Nephron progenitor cell (in vitro differentiated cells): ENCODE measurements around the gene NET1.
A peak's percentile ranks its signal among the peaks of the same experiment; 100 is the strongest.

ENCODE experiments used
- DNase-seq: peaks from one replicate; pipeline ENCODE4 v3.0.0; 2021
- H3K27ac Mint-ChIP-seq: 2 replicates; pipeline ENCODE4 v1.8.0; 2021; ENCODE audit warnings: mild to moderate bottlenecking, moderate library complexity, mixed read lengths
- H3K27me3 Mint-ChIP-seq: 2 replicates; pipeline ENCODE4 v1.8.0; 2021; ENCODE audit warnings: mild to moderate bottlenecking, low read depth, mixed read lengths; ENCODE audit not compliant: poor library complexity
- H3K36me3 Mint-ChIP-seq: 2 replicates; pipeline ENCODE4 v1.8.0; 2021; ENCODE audit warnings: low read depth, mixed read lengths
- H3K4me1 Mint-ChIP-seq: 2 replicates; pipeline ENCODE4 v1.8.0; 2021; ENCODE audit warnings: mixed read lengths
- H3K4me3 Mint-ChIP-seq: 2 replicates; pipeline ENCODE4 v1.8.0; 2021; ENCODE audit warnings: mild to moderate bottlenecking, moderate library complexity, mixed read lengths
- H3K9me3 Mint-ChIP-seq: 2 replicates; pipeline ENCODE4 v1.8.0; 2021; ENCODE audit warnings: mild to moderate bottlenecking, moderate library complexity, mixed read lengths
- TF ChIP-seq, protein P1 (sequence below): fragments of 200-600 bp; sonication (generic); IDR thresholded peaks from 2 replicates; pipeline ENCODE4 v1.5.0; 2021; ENCODE audit warnings: antibody characterized with exemption

The NET1 gene

DNA sequence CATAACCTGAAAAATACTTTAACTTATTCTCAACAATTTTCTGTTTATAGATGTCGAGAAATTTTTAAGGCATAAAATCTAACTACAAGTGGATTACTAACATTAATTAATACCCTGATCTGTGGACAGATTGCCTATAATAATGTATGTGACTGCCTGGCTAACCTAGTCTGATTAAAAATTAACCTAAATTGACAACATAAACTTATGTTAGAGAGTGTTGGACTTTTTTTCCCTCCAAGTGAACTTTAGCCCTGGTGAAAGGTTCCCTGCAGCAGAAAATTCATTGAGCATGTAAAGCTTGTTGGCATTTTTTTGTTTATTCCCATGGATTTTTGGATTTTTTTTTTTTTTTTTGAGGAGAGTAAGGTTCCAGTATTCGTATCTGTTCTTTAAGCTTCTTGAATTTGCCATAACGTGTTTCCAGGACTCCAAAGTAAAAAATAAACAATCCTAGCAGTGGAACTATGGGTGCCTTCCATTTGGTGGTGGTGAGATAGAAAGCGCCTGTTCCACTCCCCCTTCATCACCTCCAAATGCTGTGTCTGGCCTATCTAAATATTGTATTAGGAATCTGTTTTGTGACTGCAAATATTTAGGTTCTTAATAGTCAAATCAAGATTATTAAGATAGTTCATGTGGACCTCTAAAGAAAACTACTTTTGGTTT, 36.1 kb downstream of the NET1 start:
- peaks cover 21% of the 10 kb centered on the region for H3K36me3 Mint-ChIP-seq
- peaks cover 64% of the 10 kb centered on the region for H3K4me1 Mint-ChIP-seq
- peak overlapping the region; percentile 89 for H3K4me3 Mint-ChIP-seq
- no peaks in the 10 kb centered on the region for H3K9me3 Mint-ChIP-seq
- TF ChIP-seq, protein P1, sequence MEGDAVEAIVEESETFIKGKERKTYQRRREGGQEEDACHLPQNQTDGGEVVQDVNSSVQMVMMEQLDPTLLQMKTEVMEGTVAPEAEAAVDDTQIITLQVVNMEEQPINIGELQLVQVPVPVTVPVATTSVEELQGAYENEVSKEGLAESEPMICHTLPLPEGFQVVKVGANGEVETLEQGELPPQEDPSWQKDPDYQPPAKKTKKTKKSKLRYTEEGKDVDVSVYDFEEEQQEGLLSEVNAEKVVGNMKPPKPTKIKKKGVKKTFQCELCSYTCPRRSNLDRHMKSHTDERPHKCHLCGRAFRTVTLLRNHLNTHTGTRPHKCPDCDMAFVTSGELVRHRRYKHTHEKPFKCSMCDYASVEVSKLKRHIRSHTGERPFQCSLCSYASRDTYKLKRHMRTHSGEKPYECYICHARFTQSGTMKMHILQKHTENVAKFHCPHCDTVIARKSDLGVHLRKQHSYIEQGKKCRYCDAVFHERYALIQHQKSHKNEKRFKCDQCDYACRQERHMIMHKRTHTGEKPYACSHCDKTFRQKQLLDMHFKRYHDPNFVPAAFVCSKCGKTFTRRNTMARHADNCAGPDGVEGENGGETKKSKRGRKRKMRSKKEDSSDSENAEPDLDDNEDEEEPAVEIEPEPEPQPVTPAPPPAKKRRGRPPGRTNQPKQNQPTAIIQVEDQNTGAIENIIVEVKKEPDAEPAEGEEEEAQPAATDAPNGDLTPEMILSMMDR = no peak
- H3K27me3 Mint-ChIP-seq = no peaks in the 10 kb centered on the region
- DNase-seq = no peak
- H3K27ac Mint-ChIP-seq = no peak overlapping the region

DNA sequence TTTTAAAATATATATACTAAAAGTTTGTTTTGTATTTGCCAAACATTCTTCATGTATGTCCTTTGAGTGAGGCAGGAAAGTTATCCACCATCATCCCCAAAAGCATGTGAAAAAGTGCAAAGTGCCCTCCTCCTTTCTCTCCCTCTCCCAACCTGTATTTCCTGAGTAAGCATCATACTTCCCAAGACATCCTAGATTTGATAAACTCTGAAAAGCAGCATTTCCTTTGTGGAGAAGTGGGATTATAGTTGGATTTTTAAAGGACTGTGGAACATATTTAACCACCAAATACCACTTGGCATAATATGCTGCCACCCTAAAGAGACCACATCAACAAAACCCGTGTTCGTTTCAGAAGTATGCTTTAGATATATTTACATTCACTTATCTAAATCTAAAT, 36.9 kb downstream of the NET1 start:
- peaks cover 28% of the 10 kb centered on the region for H3K36me3 Mint-ChIP-seq
- H3K27ac Mint-ChIP-seq = no peak overlapping the region
- H3K4me1 Mint-ChIP-seq = peaks cover 72% of the 10 kb centered on the region
- TF ChIP-seq, protein P1 = no peak
- no peaks in the 10 kb centered on the region for H3K27me3 Mint-ChIP-seq
- DNase-seq = no peak
- peak overlapping the region; percentile 68 for H3K4me3 Mint-ChIP-seq
- no peaks in the 10 kb centered on the region for H3K9me3 Mint-ChIP-seq

DNA sequence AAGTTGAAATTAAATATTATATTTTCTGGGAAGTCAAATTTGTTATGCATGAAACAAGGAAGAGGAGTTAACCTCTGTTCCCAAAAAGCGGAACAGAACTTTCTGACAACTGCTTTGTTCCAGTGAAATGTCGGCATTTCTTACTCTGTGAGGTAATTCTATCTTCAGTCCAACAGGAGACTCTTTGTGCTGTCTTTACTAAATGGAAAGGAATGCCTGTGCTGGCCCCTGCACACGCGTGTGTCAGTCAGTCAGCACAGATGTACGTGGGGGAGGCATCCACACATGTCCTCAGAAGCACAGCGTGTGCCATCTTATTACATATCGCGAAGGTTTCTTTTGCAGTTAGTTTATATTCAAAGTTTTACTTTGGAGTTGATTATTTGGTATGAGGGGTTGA, 37.5 kb downstream of the NET1 start:
- Mint-ChIP-seq H3K27ac (peak overlapping the region; percentile 93), H3K9me3 (no peaks in the 10 kb centered on the region), H3K36me3 (peaks cover 34% of the 10 kb centered on the region), H3K27me3 (no peaks in the 10 kb centered on the region), H3K4me3 (peak overlapping the region; percentile 62), H3K4me1 (peaks cover 75% of the 10 kb centered on the region)
- TF ChIP-seq, protein P1 = no peak
- DNase-seq = no peak

DNA sequence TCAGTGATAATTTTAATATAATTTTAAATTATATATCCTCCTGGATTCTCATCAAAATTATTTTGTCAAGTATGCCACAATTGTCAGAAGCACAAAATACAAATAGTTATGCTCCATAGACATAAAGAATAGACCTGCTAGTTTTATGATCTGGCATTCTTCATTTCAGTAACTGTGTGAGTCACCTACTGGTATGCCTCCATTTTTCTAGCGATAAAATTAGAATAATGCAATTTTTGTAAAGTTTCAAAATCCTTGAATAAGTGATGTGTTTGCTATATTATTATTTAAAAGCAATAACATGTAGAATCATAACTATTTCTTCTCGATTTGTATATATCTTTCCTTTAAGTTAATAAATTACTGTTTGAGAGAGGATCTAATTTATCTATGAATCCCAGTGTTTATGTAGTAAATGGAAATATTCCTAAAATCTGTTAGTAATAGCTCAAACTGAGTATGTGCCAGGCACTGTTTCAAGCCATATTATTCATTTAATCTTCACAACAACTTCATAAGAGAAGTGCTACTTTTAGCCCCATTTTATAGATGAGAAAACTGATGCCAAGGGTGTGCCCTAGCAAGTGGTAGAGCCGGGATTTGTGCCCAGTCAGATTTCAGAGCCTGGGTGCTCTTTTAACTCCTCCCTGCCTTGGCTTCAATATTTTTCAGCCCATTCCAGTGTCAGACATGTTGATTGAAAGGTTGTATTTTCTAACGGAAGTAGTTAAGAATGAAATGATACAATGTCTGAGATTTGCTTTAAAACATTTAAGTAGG, 38.4 kb downstream of the NET1 start:
- TF ChIP-seq, protein P1 = no peak
- H3K36me3 Mint-ChIP-seq = peaks cover 44% of the 10 kb centered on the region
- H3K9me3 Mint-ChIP-seq = no peaks in the 10 kb centered on the region
- H3K4me1 Mint-ChIP-seq = peaks cover 74% of the 10 kb centered on the region
- H3K27me3 Mint-ChIP-seq = no peaks in the 10 kb centered on the region
- H3K27ac Mint-ChIP-seq = no peak overlapping the region
- DNase-seq = no peak
- H3K4me3 Mint-ChIP-seq = no peak overlapping the region

DNA sequence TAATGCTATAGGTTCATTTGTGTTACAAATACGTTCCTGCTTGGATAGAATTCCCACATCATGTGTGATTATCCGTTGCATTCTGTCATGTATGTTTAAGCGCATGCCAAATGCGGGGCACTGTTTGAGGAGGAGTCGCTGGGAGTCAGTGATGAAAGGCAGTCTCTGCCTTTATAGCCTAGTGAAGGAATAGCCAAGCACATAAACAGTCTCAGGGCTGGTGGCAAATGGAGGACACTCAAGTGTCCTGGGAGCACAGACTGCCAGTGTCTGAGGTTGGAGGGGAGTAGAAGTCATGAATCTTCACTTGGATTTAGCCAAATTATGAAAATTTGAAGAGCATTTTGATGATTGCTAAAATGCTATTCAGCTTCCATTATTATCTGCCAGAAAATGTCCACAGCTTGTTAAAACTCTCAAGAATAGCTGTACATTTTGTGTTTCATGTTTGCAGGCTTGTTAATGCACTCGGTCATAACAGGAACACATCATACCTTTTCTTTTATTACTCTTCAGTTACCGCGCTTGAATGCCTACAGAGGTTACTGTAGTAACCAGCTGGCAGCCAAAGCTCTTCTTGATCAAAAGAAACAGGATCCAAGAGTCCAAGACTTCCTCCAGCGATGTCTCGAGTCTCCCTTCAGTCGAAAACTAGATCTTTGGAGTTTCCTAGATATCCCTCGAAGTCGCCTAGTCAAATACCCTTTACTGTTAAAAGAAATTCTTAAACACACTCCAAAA, 41.6 kb downstream of the NET1 start:
- Mint-ChIP-seq H3K9me3 (no peaks in the 10 kb centered on the region), H3K4me3 (no peak overlapping the region), H3K4me1 (peaks cover 45% of the 10 kb centered on the region), H3K27me3 (no peaks in the 10 kb centered on the region), H3K27ac (peak overlapping the region; percentile 58), H3K36me3 (peaks cover 70% of the 10 kb centered on the region)
- no peak for DNase-seq
- TF ChIP-seq, protein P1 = no peak
